PC-3 (cell line): ENCODE data around the gene CUL2.

ENCODE experiments used
- EZH2 ChIP-seq: fragments of 300-600 bp; sonication (generic); IDR thresholded peaks from one replicate; pipeline ENCODE4 v1.6.1; 2017; ENCODE audit warnings: antibody characterized with exemption, mild to moderate bottlenecking, low read length; ENCODE audit not compliant: unreplicated experiment
- TF ChIP-seq, protein P1 (sequence below): fragments of 300-600 bp; sonication (generic); conservative IDR thresholded peaks from 2 replicates; pipeline ENCODE4 v1.5.1; 2017; ENCODE audit warnings: antibody characterized with exemption, low read depth, mild to moderate bottlenecking, low read length

DNA sequence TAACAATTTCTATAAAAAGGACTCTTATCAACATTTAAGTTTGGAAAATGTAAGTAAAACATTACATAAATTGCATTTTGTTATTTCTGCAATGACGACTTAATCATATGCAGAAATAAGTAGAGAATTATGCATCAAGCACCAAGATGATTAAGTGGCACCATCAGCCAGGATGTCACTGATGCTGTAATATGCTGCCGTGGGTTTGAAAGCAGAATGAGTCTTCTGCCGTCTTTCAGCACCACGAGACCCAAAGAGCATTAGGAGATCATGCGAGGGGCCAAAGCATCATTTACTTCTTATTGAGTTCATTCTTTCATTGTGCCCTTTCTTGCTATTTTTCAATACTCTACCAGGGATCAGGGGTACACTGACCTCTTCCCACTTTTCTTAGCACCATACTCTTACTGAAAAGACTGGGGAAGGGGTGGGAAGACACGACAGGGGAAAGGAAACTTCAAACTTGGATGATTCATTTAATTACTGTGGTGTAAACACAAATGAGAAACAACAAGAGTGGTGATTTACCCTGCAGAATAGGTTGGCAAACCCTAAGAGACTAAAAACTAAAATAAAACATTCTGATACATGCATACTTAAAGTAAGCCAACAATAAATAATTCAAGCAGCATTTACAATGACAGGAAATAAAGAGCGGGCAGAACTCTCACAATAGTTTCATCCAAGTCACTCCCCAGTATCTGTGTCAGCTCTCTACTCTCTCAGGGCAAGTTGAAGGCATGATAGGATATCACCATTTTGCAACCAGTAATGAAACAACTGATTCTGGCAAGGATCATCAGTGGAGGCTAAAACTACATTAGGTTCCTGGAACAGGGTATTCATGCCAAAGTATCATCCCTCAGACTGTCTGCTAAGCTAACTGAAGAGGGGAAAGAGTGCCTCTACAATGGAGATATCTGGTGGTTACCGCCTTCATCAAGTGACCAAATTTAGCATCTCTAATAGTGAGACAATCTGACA is 70.8 kb downstream of the CUL2 start:
- TF ChIP-seq, protein P1, sequence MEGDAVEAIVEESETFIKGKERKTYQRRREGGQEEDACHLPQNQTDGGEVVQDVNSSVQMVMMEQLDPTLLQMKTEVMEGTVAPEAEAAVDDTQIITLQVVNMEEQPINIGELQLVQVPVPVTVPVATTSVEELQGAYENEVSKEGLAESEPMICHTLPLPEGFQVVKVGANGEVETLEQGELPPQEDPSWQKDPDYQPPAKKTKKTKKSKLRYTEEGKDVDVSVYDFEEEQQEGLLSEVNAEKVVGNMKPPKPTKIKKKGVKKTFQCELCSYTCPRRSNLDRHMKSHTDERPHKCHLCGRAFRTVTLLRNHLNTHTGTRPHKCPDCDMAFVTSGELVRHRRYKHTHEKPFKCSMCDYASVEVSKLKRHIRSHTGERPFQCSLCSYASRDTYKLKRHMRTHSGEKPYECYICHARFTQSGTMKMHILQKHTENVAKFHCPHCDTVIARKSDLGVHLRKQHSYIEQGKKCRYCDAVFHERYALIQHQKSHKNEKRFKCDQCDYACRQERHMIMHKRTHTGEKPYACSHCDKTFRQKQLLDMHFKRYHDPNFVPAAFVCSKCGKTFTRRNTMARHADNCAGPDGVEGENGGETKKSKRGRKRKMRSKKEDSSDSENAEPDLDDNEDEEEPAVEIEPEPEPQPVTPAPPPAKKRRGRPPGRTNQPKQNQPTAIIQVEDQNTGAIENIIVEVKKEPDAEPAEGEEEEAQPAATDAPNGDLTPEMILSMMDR: no peak
- TF ChIP-seq EZH2: no peak
